Measurements from ENCODE around the gene SIGLEC8.

The SIGLEC8 gene

DNA sequence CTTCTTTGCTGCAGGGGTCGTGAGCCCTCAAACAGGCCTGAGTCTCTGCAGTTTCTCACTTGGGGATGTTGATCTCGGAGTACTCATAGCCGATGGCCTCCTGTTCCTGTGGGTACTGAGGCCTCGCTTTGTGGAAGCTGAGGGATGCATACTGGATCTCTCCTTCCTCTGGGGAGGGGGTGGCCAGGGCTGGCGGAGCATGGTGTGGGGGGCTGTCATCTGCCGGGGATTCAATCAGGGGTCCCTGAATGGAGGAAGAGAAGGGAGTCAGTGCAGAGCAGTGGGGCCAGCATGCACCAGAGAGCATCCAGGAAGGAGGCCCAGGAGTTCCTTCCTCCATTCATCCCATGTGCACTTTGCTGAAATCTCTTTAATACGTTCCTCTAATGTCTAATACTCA is 33.3 kb upstream of the SIGLEC8 start:
- H3K27me3 ChIP-seq (replicated peaks; ENCODE audit: control insufficient read depth, insufficient read depth, low read length, poor library complexity, severe bottlenecking): no peaks in the 10 kb centered on the region
- H3K4me1 ChIP-seq (ENCODE audit: control insufficient read depth, insufficient read depth, low read length, poor library complexity, severe bottlenecking): no peaks in the 10 kb centered on the region
- H3K4me3 ChIP-seq (ENCODE audit: insufficient read depth, low read depth, low read length, poor library complexity, severe bottlenecking): no peak overlapping the region
- DNase-seq: no peak
- H3K36me3 ChIP-seq (ENCODE audit: control insufficient read depth, insufficient read depth, low read length): no peaks in the 10 kb centered on the region
- no peaks in the 10 kb centered on the region for H3K9me3 ChIP-seq (ENCODE audit: control insufficient read depth, low read length)
- no peak overlapping the region for H3K27ac ChIP-seq (ENCODE audit: insufficient read depth, low read length, poor library complexity, severe bottlenecking)

- H3K9me3 ChIP-seq (ENCODE audit: control insufficient read depth, low read length): no peaks in the 10 kb centered on the region
- H3K36me3 ChIP-seq (ENCODE audit: control insufficient read depth, insufficient read depth, low read length): no peaks in the 10 kb centered on the region
- H3K27ac ChIP-seq (ENCODE audit: insufficient read depth, low read length, poor library complexity, severe bottlenecking): no peak overlapping the region
- H3K27me3 ChIP-seq (replicated peaks; ENCODE audit: control insufficient read depth, insufficient read depth, low read length, poor library complexity, severe bottlenecking): no peaks in the 10 kb centered on the region
- no peak for DNase-seq
- H3K4me1 ChIP-seq (ENCODE audit: control insufficient read depth, insufficient read depth, low read length, poor library complexity, severe bottlenecking): no peaks in the 10 kb centered on the region
- H3K4me3 ChIP-seq (ENCODE audit: insufficient read depth, low read depth, low read length, poor library complexity, severe bottlenecking): no peak overlapping the region
Observed at GRCh38 chr19:51490676-51491075, 32.4 kb upstream of the SIGLEC8 start.

DNA sequence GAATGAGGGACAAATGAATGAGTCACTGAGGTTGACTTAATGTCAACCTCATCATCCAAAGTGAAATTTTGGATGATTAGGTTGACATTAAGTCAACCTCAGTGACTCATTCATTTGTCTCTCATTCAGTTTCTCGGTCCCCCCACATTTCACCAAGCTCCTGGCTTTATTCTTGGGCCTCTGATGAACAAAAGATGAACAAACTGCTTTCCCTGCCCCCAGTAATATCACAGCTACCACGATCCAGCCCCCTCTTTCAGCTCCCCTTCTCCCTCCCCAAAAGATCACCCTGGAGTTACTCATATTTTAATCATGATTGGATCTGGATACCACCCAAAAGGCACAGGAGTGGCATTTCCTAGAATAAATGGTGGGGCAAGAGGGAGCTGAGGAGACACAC is 30.9 kb upstream of the SIGLEC8 start:
- no peaks in the 10 kb centered on the region for H3K36me3 ChIP-seq (ENCODE audit: control insufficient read depth, insufficient read depth, low read length)
- no peaks in the 10 kb centered on the region for H3K4me1 ChIP-seq (ENCODE audit: control insufficient read depth, insufficient read depth, low read length, poor library complexity, severe bottlenecking)
- H3K4me3 ChIP-seq (ENCODE audit: insufficient read depth, low read depth, low read length, poor library complexity, severe bottlenecking): no peak overlapping the region
- no peak overlapping the region for H3K27ac ChIP-seq (ENCODE audit: insufficient read depth, low read length, poor library complexity, severe bottlenecking)
- no peak for DNase-seq
- H3K27me3 ChIP-seq (replicated peaks; ENCODE audit: control insufficient read depth, insufficient read depth, low read length, poor library complexity, severe bottlenecking): no peaks in the 10 kb centered on the region
- H3K9me3 ChIP-seq (ENCODE audit: control insufficient read depth, low read length): no peaks in the 10 kb centered on the region

- no peaks in the 10 kb centered on the region for H3K9me3 ChIP-seq (ENCODE audit: control insufficient read depth, low read length)
- H3K27me3 ChIP-seq (replicated peaks; ENCODE audit: control insufficient read depth, insufficient read depth, low read length, poor library complexity, severe bottlenecking): no peaks in the 10 kb centered on the region
- H3K4me3 ChIP-seq (ENCODE audit: insufficient read depth, low read depth, low read length, poor library complexity, severe bottlenecking): no peak overlapping the region
- DNase-seq: no peak
- no peak overlapping the region for H3K27ac ChIP-seq (ENCODE audit: insufficient read depth, low read length, poor library complexity, severe bottlenecking)
- no peaks in the 10 kb centered on the region for H3K4me1 ChIP-seq (ENCODE audit: control insufficient read depth, insufficient read depth, low read length, poor library complexity, severe bottlenecking)
- H3K36me3 ChIP-seq (ENCODE audit: control insufficient read depth, insufficient read depth, low read length): no peaks in the 10 kb centered on the region
Observed at GRCh38 chr19:51488491-51488890, 30.2 kb upstream of the SIGLEC8 start.

DNA sequence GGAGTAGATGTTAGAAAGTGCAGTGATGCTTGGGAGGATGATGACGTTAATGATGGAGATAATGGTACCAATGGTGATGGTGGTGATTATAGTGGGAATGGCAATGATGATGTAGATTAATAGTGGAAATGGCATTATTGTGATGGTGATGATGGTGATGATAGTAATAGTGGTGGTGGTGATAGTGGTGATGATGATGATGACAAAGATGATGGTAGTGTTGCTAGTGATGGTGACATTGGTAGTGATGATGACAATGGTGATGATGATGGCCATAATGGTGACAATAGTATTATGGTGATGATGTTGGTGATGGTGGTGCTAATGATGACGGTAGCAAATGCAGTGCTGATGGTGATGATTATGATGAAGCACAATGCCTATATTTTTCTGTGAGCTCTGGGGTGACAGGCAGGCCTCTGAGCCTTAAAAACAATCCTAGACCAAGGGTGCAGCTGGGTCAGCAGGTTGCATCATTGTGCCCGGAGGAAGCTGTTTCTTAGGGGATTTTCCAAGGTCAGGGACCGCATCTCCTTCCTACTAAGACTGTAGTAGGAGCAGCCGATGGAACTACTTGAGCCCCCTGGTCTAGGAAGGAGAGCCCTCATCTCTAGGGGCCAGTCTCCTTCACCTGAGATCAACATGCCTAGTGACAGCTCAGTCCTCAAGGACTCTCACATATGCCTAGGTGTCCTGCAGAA is 27.9 kb upstream of the SIGLEC8 start:
- no peaks in the 10 kb centered on the region for H3K27me3 ChIP-seq (replicated peaks; ENCODE audit: control insufficient read depth, insufficient read depth, low read length, poor library complexity, severe bottlenecking)
- H3K36me3 ChIP-seq (ENCODE audit: control insufficient read depth, insufficient read depth, low read length): no peaks in the 10 kb centered on the region
- DNase-seq: no peak
- H3K9me3 ChIP-seq (ENCODE audit: control insufficient read depth, low read length): no peaks in the 10 kb centered on the region
- H3K27ac ChIP-seq (ENCODE audit: insufficient read depth, low read length, poor library complexity, severe bottlenecking): no peak overlapping the region
- H3K4me1 ChIP-seq (ENCODE audit: control insufficient read depth, insufficient read depth, low read length, poor library complexity, severe bottlenecking): no peaks in the 10 kb centered on the region
- H3K4me3 ChIP-seq (ENCODE audit: insufficient read depth, low read depth, low read length, poor library complexity, severe bottlenecking): no peak overlapping the region

DNA sequence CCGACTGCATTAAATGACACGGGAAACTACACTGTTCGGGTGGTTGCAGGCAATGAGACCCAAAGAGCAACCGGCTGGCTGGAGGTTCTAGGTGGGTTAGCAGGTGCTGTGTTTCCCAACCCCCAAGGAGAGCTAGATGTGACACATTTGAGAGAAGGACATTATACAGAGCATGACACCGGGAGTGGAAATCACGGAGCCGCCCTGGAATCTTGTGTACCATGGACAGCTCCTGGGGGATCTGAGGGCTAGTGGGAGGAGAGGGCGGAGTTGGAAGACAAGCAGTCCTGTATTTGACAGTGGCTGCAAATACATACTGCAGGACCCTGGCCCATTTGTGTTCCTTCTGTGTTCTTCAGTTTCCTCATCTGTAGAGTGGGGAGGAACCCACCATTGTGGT is 22.3 kb upstream of the SIGLEC8 start:
- Histone ChIP-seq H3K36me3 (ENCODE audit: control insufficient read depth, insufficient read depth, low read length) (no peaks in the 10 kb centered on the region), H3K27me3 (replicated peaks; ENCODE audit: control insufficient read depth, insufficient read depth, low read length, poor library complexity, severe bottlenecking) (no peaks in the 10 kb centered on the region), H3K9me3 (ENCODE audit: control insufficient read depth, low read length) (no peaks in the 10 kb centered on the region), H3K4me3 (ENCODE audit: insufficient read depth, low read depth, low read length, poor library complexity, severe bottlenecking) (no peak overlapping the region), H3K27ac (ENCODE audit: insufficient read depth, low read length, poor library complexity, severe bottlenecking) (no peak overlapping the region), H3K4me1 (ENCODE audit: control insufficient read depth, insufficient read depth, low read length, poor library complexity, severe bottlenecking) (no peaks in the 10 kb centered on the region)
- no peak for DNase-seq

- H3K36me3 ChIP-seq (ENCODE audit: control insufficient read depth, insufficient read depth, low read length): no peaks in the 10 kb centered on the region
- H3K9me3 ChIP-seq (ENCODE audit: control insufficient read depth, low read length): no peaks in the 10 kb centered on the region
- no peaks in the 10 kb centered on the region for H3K27me3 ChIP-seq (replicated peaks; ENCODE audit: control insufficient read depth, insufficient read depth, low read length, poor library complexity, severe bottlenecking)
- DNase-seq: no peak
- H3K27ac ChIP-seq (ENCODE audit: insufficient read depth, low read length, poor library complexity, severe bottlenecking): no peak overlapping the region
- no peaks in the 10 kb centered on the region for H3K4me1 ChIP-seq (ENCODE audit: control insufficient read depth, insufficient read depth, low read length, poor library complexity, severe bottlenecking)
- no peak overlapping the region for H3K4me3 ChIP-seq (ENCODE audit: insufficient read depth, low read depth, low read length, poor library complexity, severe bottlenecking)
Observed at GRCh38 chr19:51479531-51480331, 21.5 kb upstream of the SIGLEC8 start.

- Histone ChIP-seq H3K27ac (ENCODE audit: insufficient read depth, low read length, poor library complexity, severe bottlenecking) (no peak within 1 kb of the TSS), H3K9me3 (ENCODE audit: control insufficient read depth, low read length) (no peaks in the 10 kb centered on the region), H3K4me1 (ENCODE audit: control insufficient read depth, insufficient read depth, low read length, poor library complexity, severe bottlenecking) (no peaks in the 10 kb centered on the region), H3K36me3 (ENCODE audit: control insufficient read depth, insufficient read depth, low read length) (no peaks in the 10 kb centered on the region), H3K4me3 (ENCODE audit: insufficient read depth, low read depth, low read length, poor library complexity, severe bottlenecking) (no peak within 1 kb of the TSS), H3K27me3 (replicated peaks; ENCODE audit: control insufficient read depth, insufficient read depth, low read length, poor library complexity, severe bottlenecking) (no peaks in the 10 kb centered on the region)
- DNase-seq: no peak
Observed at GRCh38 chr19:51478381-51479234, 20.4 kb upstream of the SIGLEC8 start, which contains the start of gene CEACAM18. Gene CEACAM18 (plus strand): TSS chr19:51478539.

DNA sequence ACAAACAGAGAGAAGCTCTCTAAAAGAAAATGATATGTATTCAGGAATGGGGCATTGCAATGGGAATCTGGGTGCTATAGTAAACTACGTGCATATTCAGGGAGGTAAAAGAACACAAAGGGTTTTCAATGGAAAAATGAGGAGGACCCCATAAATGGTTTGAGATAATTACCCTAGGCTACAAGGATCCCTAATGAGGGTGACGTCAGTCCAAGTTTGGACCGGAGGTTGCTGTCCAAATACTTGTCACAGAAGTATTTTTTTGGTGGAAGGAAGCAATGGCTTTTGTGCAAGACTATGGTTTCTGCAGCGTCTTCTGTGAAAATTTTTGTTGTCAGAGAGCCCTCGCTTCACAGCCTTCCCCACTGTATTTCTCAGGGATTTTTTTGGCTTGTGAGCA is 19.1 kb upstream of the SIGLEC8 start:
- Histone ChIP-seq H3K4me3 (ENCODE audit: insufficient read depth, low read depth, low read length, poor library complexity, severe bottlenecking) (no peak overlapping the region), H3K27ac (ENCODE audit: insufficient read depth, low read length, poor library complexity, severe bottlenecking) (no peak overlapping the region), H3K4me1 (ENCODE audit: control insufficient read depth, insufficient read depth, low read length, poor library complexity, severe bottlenecking) (no peaks in the 10 kb centered on the region), H3K9me3 (ENCODE audit: control insufficient read depth, low read length) (no peaks in the 10 kb centered on the region), H3K27me3 (replicated peaks; ENCODE audit: control insufficient read depth, insufficient read depth, low read length, poor library complexity, severe bottlenecking) (no peaks in the 10 kb centered on the region), H3K36me3 (ENCODE audit: control insufficient read depth, insufficient read depth, low read length) (no peaks in the 10 kb centered on the region)
- no peak for DNase-seq
